ENCODE results near the gene CA9.

The CA9 gene

GRCh38 chr9:35651956-35652828 lies 21.5 kb upstream of the CA9 start:
- no peak for ATAC-seq
- no peak for DNase-seq

- ATAC-seq (no peak), DNase-seq (no peak)
Measured at GRCh38 chr9:35652829-35653209, 20.9 kb upstream of the CA9 start.

GRCh38 chr9:35653611-35654010 lies 20.1 kb upstream of the CA9 start:
- ATAC-seq (no peak), DNase-seq (no peak)

- DNase-seq (no peak), ATAC-seq (no peak)
Measured at GRCh38 chr9:35656348-35656747, 17.4 kb upstream of the CA9 start.

- ATAC-seq (no peak), DNase-seq (no peak)
Measured at GRCh38 chr9:35656831-35657545, 16.7 kb upstream of the CA9 start.

GRCh38 chr9:35657546-35658136 lies 16.1 kb upstream of the CA9 start, which contains the start of gene RMRP:
TSS of gene RMRP (minus strand) at chr9:35658019.
- ATAC-seq (peak; percentile 97), DNase-seq (peak; percentile 96)

- peak; percentile 63 for ATAC-seq
- peak; percentile 89 for DNase-seq
Measured at GRCh38 chr9:35658137-35658967, 15.4 kb upstream of the CA9 start, which contains the start of gene CCDC107. TSS of gene CCDC107 (plus strand) at chr9:35658292. CDS start at chr9:35658380, 88 bp downstream.

GRCh38 chr9:35658968-35659220 lies 14.8 kb upstream of the CA9 start:
- DNase-seq = no peak
- no peak for ATAC-seq

GRCh38 chr9:35659340-35659739 lies 14.4 kb upstream of the CA9 start:
- no peak for DNase-seq
- ATAC-seq = no peak

- DNase-seq (no peak), ATAC-seq (no peak)
Measured at GRCh38 chr9:35660966-35661415, 12.7 kb upstream of the CA9 start.

GRCh38 chr9:35661756-35662350 lies 11.9 kb upstream of the CA9 start:
- no peak for DNase-seq
- no peak for ATAC-seq

GRCh38 chr9:35662437-35662836 lies 11.3 kb upstream of the CA9 start:
- no peak for DNase-seq

GRCh38 chr9:35664531-35665470 lies 8.9 kb upstream of the CA9 start, which contains the start of gene ARHGEF39:
TSS of gene ARHGEF39 (minus strand) at chr9:35665195. CDS start at chr9:35665169, 26 bp downstream.
- DNase-seq = peak; percentile 84
- ATAC-seq = peak; percentile 85

More at GRCh38 chr9:35662437-35662836, 11.3 kb upstream of the CA9 start:
- ATAC-seq = no peak

- DNase-seq = no peak
- no peak for ATAC-seq
Measured at GRCh38 chr9:35665471-35665818, 8.3 kb upstream of the CA9 start.

- ATAC-seq (no peak), DNase-seq (no peak)
Measured at GRCh38 chr9:35666045-35666444, 7.7 kb upstream of the CA9 start.

GRCh38 chr9:35666549-35666948 lies 7.2 kb upstream of the CA9 start:
- DNase-seq = no peak
- ATAC-seq = no peak

GRCh38 chr9:35667939-35668338 lies 5.8 kb upstream of the CA9 start:
- ATAC-seq (no peak), DNase-seq (no peak)

GRCh38 chr9:35669331-35670145 lies 4.2 kb upstream of the CA9 start:
- ATAC-seq (no peak), DNase-seq (no peak)

- DNase-seq = no peak
- ATAC-seq = no peak
Measured at GRCh38 chr9:35674025-35674361, 265 bp downstream of the CA9 start.

- DNase-seq = no peak
- no peak for ATAC-seq
Measured at GRCh38 chr9:35675204-35675603, 1.5 kb downstream of the CA9 start.
